SK-N-SH (cell line): ENCODE measurements around the gene HERC3. TPM values are rescaled to one million over a fixed set of nuclear protein-coding genes. Genes with fewer than 3 reads are reported as not detected.

Experiments used
- CTCF ChIA-PET: fragments of 300-600, 350-600 bp; formaldehyde crosslinking; extraction: SDS; loops from one replicate; lab custom pipeline; 2021; lab: Yijun Ruan, JAX
- POLR2A ChIA-PET: fragments of 350-600 bp; sonication (Branson Sonifier 250); formaldehyde crosslinking; extraction: SDS; loops from one replicate; lab custom pipeline; 2020; ENCODE audit warnings: antibody characterized with exemption, inconsistent platforms; lab: Yijun Ruan, JAX
- DNase-seq: peaks from one replicate; pipeline ENCODE4 v3.0.0; 2012
- H2AFZ ChIP-seq: fragments of 200-600 bp; sonication (generic); 2 replicates; pipeline ENCODE4 v1.8.1; 2016; ENCODE audit warnings: antibody characterized with exemption, mild to moderate bottlenecking, low read depth
- H3F3A ChIP-seq: fragments of 200-600 bp; sonication (generic); replicated peaks from 2 replicates; pipeline ENCODE3; 2016; ENCODE audit warnings: antibody characterized with exemption, mild to moderate bottlenecking; ENCODE audit not compliant: insufficient read depth
- H3K27ac ChIP-seq, 2 experiments: fragments of 200-500 bp in 1 of 2; fragments of 200-600 bp in 1 of 2; sonication (Bioruptor generic) in 1 of 2; sonication (generic), shearing (Covaris generic) in 1 of 2; 2 replicates each; pipeline versions ENCODE4 v1.5.1 to v1.6.1; 2014 to 2016; ENCODE audit warnings: low read depth in 2 of 2, inconsistent platforms in 1 of 2, low read length in 1 of 2, mild to moderate bottlenecking in 1 of 2, mixed read lengths in 1 of 2
- H3K27me3 ChIP-seq: fragments of 200-600 bp; sonication (generic), shearing (Covaris generic); 2 replicates; pipeline ENCODE4 v1.6.1; 2016; ENCODE audit warnings: mixed run types; ENCODE audit not compliant: insufficient read depth
- H3K36me3 ChIP-seq, 2 experiments: fragments of 200-500 bp in 1 of 2; fragments of 200-600 bp in 1 of 2; sonication (Bioruptor generic) in 1 of 2; sonication (generic) in 1 of 2; replicated peaks in 1 of 2; 2 replicates each; pipeline versions ENCODE3 to v1.5.1; 2014 to 2016; ENCODE audit warnings: low read length in 1 of 2, mild to moderate bottlenecking in 1 of 2; ENCODE audit not compliant: insufficient read depth in 2 of 2, control insufficient read depth in 1 of 2
- H3K4me1 ChIP-seq, 2 experiments: fragments of 200-500 bp in 1 of 2; fragments of 200-600 bp in 1 of 2; sonication (Bioruptor generic) in 1 of 2; sonication (generic), shearing (Covaris generic) in 1 of 2; 2 replicates each; pipeline versions ENCODE4 v1.5.1 to v1.6.1; 2014 to 2016; ENCODE audit warnings: low read depth in 1 of 2, low read length in 1 of 2, mixed run types in 1 of 2; ENCODE audit not compliant: insufficient read depth in 2 of 2, control insufficient read depth in 1 of 2
- H3K4me2 ChIP-seq: fragments of 200-600 bp; sonication (generic), shearing (Covaris generic); 2 replicates; pipeline ENCODE4 v1.6.1; 2017; ENCODE audit warnings: mixed run types
- H3K4me3 ChIP-seq, 2 experiments: fragments of 200-500 bp in 1 of 2; fragments of 200-600 bp in 1 of 2; sonication (Bioruptor generic) in 1 of 2; sonication (generic), shearing (Covaris generic) in 1 of 2; 2 replicates each; pipeline versions ENCODE4 v1.5.1 to v1.8.1; 2014 to 2016; ENCODE audit warnings: low read depth in 2 of 2, inconsistent platforms in 1 of 2, low read length in 1 of 2, mild to moderate bottlenecking in 1 of 2, mixed read lengths in 1 of 2, moderate library complexity in 1 of 2
- H3K79me2 ChIP-seq: fragments of 200-600 bp; sonication (generic); 2 replicates; pipeline ENCODE4 v1.8.1; 2017; ENCODE audit warnings: mild to moderate bottlenecking; ENCODE audit not compliant: insufficient read depth
- H3K9ac ChIP-seq: fragments of 200-600 bp; sonication (generic); 2 replicates; pipeline ENCODE4 v1.6.1; 2017; ENCODE audit warnings: mixed run types
- H3K9me2 ChIP-seq: fragments of 200-600 bp; sonication (generic); 2 replicates; pipeline ENCODE4 v1.6.1; 2017; ENCODE audit warnings: mixed run types
- H3K9me3 ChIP-seq: fragments of 200-600 bp; sonication (generic); 2 replicates; pipeline ENCODE4 v1.6.1; 2017; ENCODE audit warnings: mixed run types, mild to moderate bottlenecking, moderate library complexity
- H4K20me1 ChIP-seq: fragments of 200-600 bp; sonication (generic); 2 replicates; pipeline ENCODE4 v1.6.1; 2017; ENCODE audit warnings: mild to moderate bottlenecking, mixed run types; ENCODE audit not compliant: insufficient read depth
- ELF1 ChIP-seq: IDR thresholded peaks from 2 replicates; pipeline ENCODE4 v1.4.0; 2012
- EP300 ChIP-seq, 2 experiments: IDR thresholded peaks; 2 replicates each; pipeline versions ENCODE4 v1.4.0 to v1.6.1; 2012; ENCODE audit warnings: borderline replicate concordance in 1 of 2, low read depth in 1 of 2, low read length in 1 of 2
- FOSL2 ChIP-seq: IDR thresholded peaks from 2 replicates; pipeline ENCODE4 v1.4.0; 2012; ENCODE audit warnings: low read depth, mild to moderate bottlenecking, moderate library complexity, borderline replicate concordance
- FOXJ3 ChIP-seq: sonication (generic); formaldehyde crosslinking; IDR thresholded peaks from 2 replicates; pipeline ENCODE4 v1.5.1; 2020; ENCODE audit warnings: mild to moderate bottlenecking, missing genetic modification reagents
- FOXM1 ChIP-seq: IDR thresholded peaks from 2 replicates; pipeline ENCODE4 v1.4.0; 2012; ENCODE audit warnings: low read depth, mild to moderate bottlenecking
- GABPA ChIP-seq: IDR thresholded peaks from 2 replicates; pipeline ENCODE4 v1.4.0; 2012; ENCODE audit warnings: low read depth, mild to moderate bottlenecking
- JUND ChIP-seq: IDR thresholded peaks from 2 replicates; pipeline ENCODE4 v1.4.0; 2012
- MAX ChIP-seq: IDR thresholded peaks from 2 replicates; pipeline ENCODE4 v1.4.0; 2012; ENCODE audit warnings: low read depth
- MEF2A ChIP-seq: IDR thresholded peaks from 2 replicates; pipeline ENCODE4 v1.4.0; 2012; ENCODE audit warnings: low read depth, borderline replicate concordance
- MXI1 ChIP-seq: IDR thresholded peaks from 2 replicates; pipeline ENCODE4 v1.6.1; 2012; ENCODE audit warnings: mild to moderate bottlenecking, low read depth, low read length, improper control_type of control experiment
- NFIC ChIP-seq: IDR thresholded peaks from 2 replicates; pipeline ENCODE4 v1.4.0; 2012; ENCODE audit warnings: borderline replicate concordance
- PBX3 ChIP-seq: IDR thresholded peaks from 2 replicates; pipeline ENCODE4; 2012
- POLR2AphosphoS5 ChIP-seq: IDR thresholded peaks from 2 replicates; pipeline ENCODE4 v1.6.1; 2012; ENCODE audit warnings: low read depth, low read length
- RAD21 ChIP-seq: IDR thresholded peaks from 2 replicates; pipeline ENCODE4 v1.6.1; 2012; ENCODE audit warnings: mild to moderate bottlenecking, low read length
- RXRA ChIP-seq: IDR thresholded peaks from 2 replicates; pipeline ENCODE4 v1.4.0; 2012; ENCODE audit warnings: low read depth, mild to moderate bottlenecking, borderline replicate concordance
- TAF1 ChIP-seq: IDR thresholded peaks from 2 replicates; pipeline ENCODE4 v1.6.1; 2012; ENCODE audit warnings: low read depth, mild to moderate bottlenecking, low read length, moderate library complexity, borderline replicate concordance
- TCF12 ChIP-seq: IDR thresholded peaks from 2 replicates; pipeline ENCODE4 v1.4.0; 2012
- TEAD4 ChIP-seq: IDR thresholded peaks from 2 replicates; pipeline ENCODE4 v1.4.0; 2012; ENCODE audit warnings: mild to moderate bottlenecking, borderline replicate concordance; ENCODE audit not compliant: insufficient read depth
- USF2 ChIP-seq: fragments of 150-350 bp; IDR thresholded peaks from 2 replicates; pipeline ENCODE4 v1.6.1; 2017; ENCODE audit warnings: antibody characterized with exemption, low read length, low read depth, borderline replicate concordance
- YY1 ChIP-seq: IDR thresholded peaks from 2 replicates; pipeline ENCODE4 v1.4.0; 2012; ENCODE audit warnings: low read depth, mild to moderate bottlenecking
- ZBTB33 ChIP-seq: IDR thresholded peaks from 2 replicates; pipeline ENCODE4 v1.4.0; 2012; ENCODE audit warnings: low read depth, borderline replicate concordance
- WGBS: methylation state at CpG from one replicate; pipeline ENCODE4 v1.1.6; 2017; ENCODE audit warnings: low lambda C conversion rate; 5-methylcytosine and 5-hydroxymethylcytosine counted together
- polyA plus RNA-seq, 3 experiments: library from polyadenylated mRNA; depleted of rRNA; stranded (reverse); fragments of >200 nt; gene quantifications; 2 replicates each; pipeline ENCODE4 v1.2.3, GENCODE V29; 2012
- TF ChIP-seq, protein P1 (sequence below): fragments of 150-350 bp; IDR thresholded peaks from 2 replicates; pipeline ENCODE4 v1.6.1; 2016; ENCODE audit warnings: mild to moderate bottlenecking, low read depth, low read length
- TF ChIP-seq, protein P2 (sequence below): IDR thresholded peaks from 2 replicates; pipeline ENCODE4 v1.4.0; 2012; ENCODE audit warnings: low read depth, borderline replicate concordance

HERC3 gene
- polyA plus RNA-seq, 1 of the 3 experiments (the other 2 are of a cell fraction), result 4.6 TPM

DNA sequence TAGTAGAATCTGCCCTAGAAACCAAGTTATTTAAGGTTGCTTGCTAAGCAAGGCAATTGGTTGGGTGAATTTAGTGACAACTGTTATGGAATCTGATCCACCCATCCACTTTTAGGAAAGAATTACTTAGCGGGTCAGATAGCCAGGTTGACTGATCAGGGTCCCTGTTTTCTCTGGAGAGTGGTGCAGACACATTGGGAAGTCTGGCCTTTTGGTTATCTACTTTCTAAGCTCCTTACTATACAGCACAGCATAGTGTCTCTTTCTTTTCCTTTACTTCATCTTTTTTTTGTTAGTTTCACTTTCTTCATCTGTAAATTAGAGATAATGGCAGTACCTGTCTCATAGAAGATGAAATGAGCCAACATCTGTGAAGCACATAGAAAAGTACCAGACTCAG is 7.4 kb downstream of the HERC3 start (continued):
- TF ChIP-seq, protein P1, sequence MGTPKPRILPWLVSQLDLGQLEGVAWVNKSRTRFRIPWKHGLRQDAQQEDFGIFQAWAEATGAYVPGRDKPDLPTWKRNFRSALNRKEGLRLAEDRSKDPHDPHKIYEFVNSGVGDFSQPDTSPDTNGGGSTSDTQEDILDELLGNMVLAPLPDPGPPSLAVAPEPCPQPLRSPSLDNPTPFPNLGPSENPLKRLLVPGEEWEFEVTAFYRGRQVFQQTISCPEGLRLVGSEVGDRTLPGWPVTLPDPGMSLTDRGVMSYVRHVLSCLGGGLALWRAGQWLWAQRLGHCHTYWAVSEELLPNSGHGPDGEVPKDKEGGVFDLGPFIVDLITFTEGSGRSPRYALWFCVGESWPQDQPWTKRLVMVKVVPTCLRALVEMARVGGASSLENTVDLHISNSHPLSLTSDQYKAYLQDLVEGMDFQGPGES, result no peak
- no peak for TF ChIP-seq MAX
- no peak for TF ChIP-seq FOXJ3 (CRISPR knock-in tag)

DNA sequence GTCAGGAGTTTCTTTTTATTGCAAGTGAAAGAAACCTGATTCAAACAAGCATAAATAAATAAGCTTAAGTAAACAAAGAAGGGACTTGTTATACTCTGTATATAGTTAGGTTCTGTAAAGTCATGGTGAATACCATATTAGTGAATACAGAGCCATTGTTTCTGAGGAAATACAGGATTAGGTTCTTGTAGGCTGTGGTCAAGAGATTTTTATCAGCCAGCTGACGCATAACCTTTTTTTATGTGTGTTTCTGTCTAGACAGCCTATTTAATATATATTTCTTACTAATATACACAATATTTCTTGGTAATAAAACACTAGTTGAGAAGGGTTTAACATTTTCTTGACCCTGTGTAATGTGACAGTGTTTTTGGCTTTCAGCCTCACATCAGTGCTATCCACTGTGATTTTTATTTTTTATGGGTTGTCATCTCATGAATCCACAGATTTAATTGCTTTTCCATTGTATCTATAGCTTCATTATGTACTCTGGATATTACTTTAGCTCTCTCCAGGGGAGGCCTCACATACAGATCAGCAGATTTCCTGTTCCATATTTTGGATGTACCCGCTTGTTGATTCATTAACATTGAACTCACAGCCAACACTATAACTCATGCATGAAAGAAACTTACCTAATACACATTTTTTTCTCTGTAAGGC is 8.0 kb downstream of the HERC3 start:
- peaks cover 3 to 18% of the 10 kb centered on the region in 2 experiments for H3K36me3 ChIP-seq
- no peaks in the 10 kb centered on the region for H3K9me2 ChIP-seq
- CTCF ChIA-PET, result no interaction called here
- peak overlapping the region; percentile 75 for H3K9ac ChIP-seq
- peak overlapping the region; percentile 50 to 99 for H3K27ac ChIP-seq
- no peak for TF ChIP-seq ELF1
- TF ChIP-seq PBX3, result peak; percentile 86
- TF ChIP-seq TCF12, result peak; percentile 93
- TF ChIP-seq EP300 (IDR thresholded peaks at IDR 0.05; ENCODE audit: borderline replicate concordance in 1 of 2, low read depth in 1 of 2, low read length in 1 of 2), result peak; percentile 14 to 90; a peak in 3 of 4 replicates
- peak; percentile 84 for TF ChIP-seq FOSL2
- TF ChIP-seq POLR2AphosphoS5, result peak; percentile 78; the same call in 1 of the 2 replicates
- TF ChIP-seq ZBTB33, result 0 out of 2 replicates have a peak, but pooled peaks have one; percentile 43
- no peak for TF ChIP-seq FOXM1
- peak; percentile 71; the same call in 1 of the 2 replicates for TF ChIP-seq TEAD4
- TF ChIP-seq USF2, result no peak
- TF ChIP-seq, protein P2, sequence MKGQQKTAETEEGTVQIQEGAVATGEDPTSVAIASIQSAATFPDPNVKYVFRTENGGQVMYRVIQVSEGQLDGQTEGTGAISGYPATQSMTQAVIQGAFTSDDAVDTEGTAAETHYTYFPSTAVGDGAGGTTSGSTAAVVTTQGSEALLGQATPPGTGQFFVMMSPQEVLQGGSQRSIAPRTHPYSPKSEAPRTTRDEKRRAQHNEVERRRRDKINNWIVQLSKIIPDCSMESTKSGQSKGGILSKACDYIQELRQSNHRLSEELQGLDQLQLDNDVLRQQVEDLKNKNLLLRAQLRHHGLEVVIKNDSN, result no peak
- peak; percentile 87 for TF ChIP-seq JUND
- no peak for TF ChIP-seq TAF1
- no peak for TF ChIP-seq MXI1
- TF ChIP-seq RAD21, result no peak
- TF ChIP-seq RXRA, result peak; percentile 86; the same call in 1 of the 2 replicates
- TF ChIP-seq NFIC, result 0 out of 2 replicates have a peak, but pooled peaks have one; percentile 60
- TF ChIP-seq YY1, result no peak
- TF ChIP-seq MEF2A, result peak; percentile 73
- TF ChIP-seq, protein P1, result no peak
- TF ChIP-seq GABPA, result no peak; the same call in 1 of the 2 replicates
- H3F3A ChIP-seq, result peaks cover 25% of the 10 kb centered on the region
- no peaks in the 10 kb centered on the region for H3K27me3 ChIP-seq
- H3K4me1 ChIP-seq, result peaks cover 3 to 18% of the 10 kb centered on the region in 2 experiments
- H3K79me2 ChIP-seq, result peaks cover 25% of the 10 kb centered on the region
- POLR2A ChIA-PET, result no interaction called here
- H4K20me1 ChIP-seq, result no peaks in the 10 kb centered on the region; the same call in 1 of the 2 replicates
- WGBS, result 42% methylated on average over 2 of the region's 2 CpGs
- H3K4me3 ChIP-seq, result peak overlapping the region in 1 of 2 experiments; percentile 52; a peak in 2 of 4 replicates
- H3K9me3 ChIP-seq, result no peaks in the 10 kb centered on the region
- H2AFZ ChIP-seq, result no peak overlapping the region
- DNase-seq, result no peak
- peak overlapping the region; percentile 70 for H3K4me2 ChIP-seq
